ENCODE data around the gene SERGEF. TPM values are rescaled to one million over a fixed set of nuclear protein-coding genes. Genes with fewer than 3 reads are reported as not detected.

The SERGEF gene
- polyA plus RNA-seq, 1 experiment, result 18.1 TPM

DNA sequence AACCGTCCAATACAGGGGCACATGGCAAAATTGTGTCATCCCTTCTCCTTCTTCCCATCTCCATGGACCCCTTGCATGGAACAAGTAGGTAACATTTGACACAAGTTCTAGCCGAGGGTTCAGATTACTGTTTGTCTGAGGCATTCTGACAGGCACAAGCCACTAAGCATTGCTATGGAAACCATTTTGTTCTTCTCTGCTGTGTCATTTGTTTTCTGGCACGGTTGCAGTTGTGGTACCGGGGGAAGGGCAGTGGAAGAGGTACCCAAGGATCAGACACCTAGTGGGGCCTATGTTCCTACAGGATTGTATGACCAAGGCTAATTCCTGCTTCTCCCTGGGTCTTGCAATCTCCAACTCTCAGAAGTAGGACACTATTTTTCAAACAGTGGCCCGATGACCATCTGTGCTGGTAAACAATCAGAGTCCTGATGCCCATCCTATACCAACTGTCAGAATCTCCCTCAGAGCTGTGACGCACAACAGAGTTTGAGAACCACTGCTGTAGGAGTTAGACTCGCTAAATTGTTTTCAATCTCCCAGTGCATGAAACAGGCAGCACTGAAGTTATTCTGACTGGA lies 209.0 kb downstream of the SERGEF start:
- no peak for DNase-seq (ENCODE audit: low read depth, low spot score)
- H3K9me3 ChIP-seq (ENCODE audit: control insufficient read depth, insufficient read depth, low read length), result no peaks in the 10 kb centered on the region; the same call in 1 of the 2 replicates
- POLR2A ChIA-PET, result no interaction called here
- H3K4me3 ChIP-seq (ENCODE audit: low read depth, low read length), result no peak overlapping the region
- CTCF ChIA-PET, result no interaction called here
- TF ChIP-seq, protein P1, sequence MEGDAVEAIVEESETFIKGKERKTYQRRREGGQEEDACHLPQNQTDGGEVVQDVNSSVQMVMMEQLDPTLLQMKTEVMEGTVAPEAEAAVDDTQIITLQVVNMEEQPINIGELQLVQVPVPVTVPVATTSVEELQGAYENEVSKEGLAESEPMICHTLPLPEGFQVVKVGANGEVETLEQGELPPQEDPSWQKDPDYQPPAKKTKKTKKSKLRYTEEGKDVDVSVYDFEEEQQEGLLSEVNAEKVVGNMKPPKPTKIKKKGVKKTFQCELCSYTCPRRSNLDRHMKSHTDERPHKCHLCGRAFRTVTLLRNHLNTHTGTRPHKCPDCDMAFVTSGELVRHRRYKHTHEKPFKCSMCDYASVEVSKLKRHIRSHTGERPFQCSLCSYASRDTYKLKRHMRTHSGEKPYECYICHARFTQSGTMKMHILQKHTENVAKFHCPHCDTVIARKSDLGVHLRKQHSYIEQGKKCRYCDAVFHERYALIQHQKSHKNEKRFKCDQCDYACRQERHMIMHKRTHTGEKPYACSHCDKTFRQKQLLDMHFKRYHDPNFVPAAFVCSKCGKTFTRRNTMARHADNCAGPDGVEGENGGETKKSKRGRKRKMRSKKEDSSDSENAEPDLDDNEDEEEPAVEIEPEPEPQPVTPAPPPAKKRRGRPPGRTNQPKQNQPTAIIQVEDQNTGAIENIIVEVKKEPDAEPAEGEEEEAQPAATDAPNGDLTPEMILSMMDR (IDR thresholded peaks at IDR 0.05; ENCODE audit: low read depth, low read length), result no peak
- H3K27me3 ChIP-seq (ENCODE audit: control insufficient read depth, insufficient read depth, low read length), result no peaks in the 10 kb centered on the region
- H3K27ac ChIP-seq (ENCODE audit: low read depth, low read length), result no peak overlapping the region

DNA sequence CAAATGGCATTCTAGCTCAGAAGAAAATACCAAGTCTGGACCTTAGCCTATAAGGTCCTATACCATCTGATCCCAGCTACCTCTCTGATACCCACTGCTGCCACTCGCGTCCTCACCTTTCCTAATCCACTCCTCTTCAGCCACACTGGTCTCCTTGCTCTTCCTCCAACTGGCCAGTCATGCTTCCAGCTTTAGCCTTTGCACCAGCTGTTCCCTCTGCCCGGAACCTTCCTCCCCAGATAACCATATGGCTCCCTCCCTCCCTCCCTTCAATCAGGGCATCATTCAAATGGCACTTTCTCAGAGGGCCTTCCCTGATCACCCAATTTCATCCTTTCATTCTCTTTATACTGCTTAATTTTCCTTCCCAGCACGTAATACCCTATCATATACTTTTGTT lies 210.4 kb downstream of the SERGEF start:
- no peak overlapping the region for H3K27ac ChIP-seq (ENCODE audit: low read depth, low read length)
- no peaks in the 10 kb centered on the region; the same call in 1 of the 2 replicates for H3K9me3 ChIP-seq (ENCODE audit: control insufficient read depth, insufficient read depth, low read length)
- TF ChIP-seq, protein P1 (IDR thresholded peaks at IDR 0.05; ENCODE audit: low read depth, low read length), result no peak
- ChIA-PET CTCF (interaction anchor here (0.5 kb wide), 1 partner anchor 35 kb away, joined by 3 read pairs; no protein-coding TSS in a partner anchor), POLR2A (no interaction called here)
- H3K27me3 ChIP-seq (ENCODE audit: control insufficient read depth, insufficient read depth, low read length), result no peaks in the 10 kb centered on the region
- no peak overlapping the region for H3K4me3 ChIP-seq (ENCODE audit: low read depth, low read length)
- DNase-seq (ENCODE audit: low read depth, low spot score), result no peak

DNA sequence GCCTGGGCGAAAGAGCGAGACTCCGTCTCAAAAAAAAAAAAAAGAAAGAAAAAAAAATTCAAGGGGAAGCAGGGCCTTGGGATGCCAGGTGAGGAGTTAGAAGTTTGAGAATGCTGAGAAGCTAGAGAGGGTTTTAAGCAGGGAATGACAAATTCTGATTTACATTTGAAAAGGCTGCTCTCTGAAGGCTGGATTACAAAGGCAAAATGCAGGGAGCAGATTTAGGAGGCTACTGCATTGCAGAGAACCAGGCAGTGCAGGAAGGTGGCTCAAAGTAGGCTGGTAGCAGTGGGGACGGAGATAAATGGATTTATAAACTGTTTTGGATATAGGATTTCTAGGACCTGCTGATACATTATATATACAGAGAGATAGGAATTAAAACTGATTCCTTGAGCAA lies 211.7 kb downstream of the SERGEF start:
- Histone ChIP-seq H3K27ac (ENCODE audit: low read depth, low read length) (no peak overlapping the region), H3K4me3 (ENCODE audit: low read depth, low read length) (no peak overlapping the region), H3K9me3 (ENCODE audit: control insufficient read depth, insufficient read depth, low read length) (no peaks in the 10 kb centered on the region), H3K27me3 (ENCODE audit: control insufficient read depth, insufficient read depth, low read length) (no peaks in the 10 kb centered on the region)
- TF ChIP-seq, protein P1 (IDR thresholded peaks at IDR 0.05; ENCODE audit: low read depth, low read length), result no peak
- POLR2A ChIA-PET, result no interaction called here
- no peak for DNase-seq (ENCODE audit: low read depth, low spot score)
- CTCF ChIA-PET, result no interaction called here

DNA sequence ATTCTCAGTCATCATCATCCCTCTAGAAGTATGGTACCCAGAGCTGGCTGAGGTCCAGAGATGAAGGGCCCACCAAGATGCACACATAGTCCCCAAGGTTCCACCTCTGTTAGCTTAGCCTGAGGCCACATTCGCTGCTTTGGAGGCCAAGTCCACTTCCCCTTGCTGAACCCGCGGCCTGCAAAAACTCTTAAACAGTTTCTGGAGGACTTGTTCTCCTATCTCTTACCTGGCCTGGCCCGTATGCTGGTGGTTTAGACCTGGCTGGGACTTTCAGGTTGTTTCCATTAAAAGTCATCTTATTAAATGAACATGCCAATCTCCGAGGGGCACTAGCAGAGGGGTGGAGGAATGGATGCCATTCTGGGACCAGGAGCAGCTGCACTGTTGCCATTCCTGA lies 213.7 kb downstream of the SERGEF start:
- Histone ChIP-seq H3K9me3 (ENCODE audit: control insufficient read depth, insufficient read depth, low read length) (no peaks in the 10 kb centered on the region), H3K27ac (ENCODE audit: low read depth, low read length) (no peak overlapping the region), H3K27me3 (ENCODE audit: control insufficient read depth, insufficient read depth, low read length) (no peaks in the 10 kb centered on the region), H3K4me3 (ENCODE audit: low read depth, low read length) (no peak overlapping the region)
- DNase-seq (ENCODE audit: low read depth, low spot score), result no peak
- ChIA-PET CTCF (no interaction called here), POLR2A (no interaction called here)
- TF ChIP-seq, protein P1 (IDR thresholded peaks at IDR 0.05; ENCODE audit: low read depth, low read length), result no peak

DNA sequence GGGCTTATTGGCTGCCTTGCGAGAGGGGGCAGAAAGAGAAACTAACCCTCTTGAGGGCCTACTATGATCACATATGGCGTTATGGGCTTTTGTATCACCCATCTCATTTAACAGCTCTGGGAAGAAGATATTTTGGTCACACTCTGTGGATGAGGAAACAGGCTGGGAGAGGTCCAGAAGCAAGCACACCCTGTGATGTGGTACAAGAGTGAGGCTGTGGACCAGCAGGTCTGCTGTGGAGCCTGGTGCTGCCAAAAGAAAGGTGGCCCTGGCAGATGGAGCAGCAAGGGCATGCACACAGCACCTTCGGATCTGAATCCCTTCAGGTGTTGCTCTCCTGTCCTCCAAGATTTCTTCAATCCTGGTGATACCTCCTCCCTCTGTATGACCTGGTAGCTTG lies 214.1 kb downstream of the SERGEF start:
- no peaks in the 10 kb centered on the region for H3K9me3 ChIP-seq (ENCODE audit: control insufficient read depth, insufficient read depth, low read length)
- no peak overlapping the region for H3K4me3 ChIP-seq (ENCODE audit: low read depth, low read length)
- ChIA-PET CTCF (no interaction called here), POLR2A (no interaction called here)
- no peak overlapping the region for H3K27ac ChIP-seq (ENCODE audit: low read depth, low read length)
- DNase-seq (ENCODE audit: low read depth, low spot score), result no peak
- TF ChIP-seq, protein P1 (IDR thresholded peaks at IDR 0.05; ENCODE audit: low read depth, low read length), result no peak
- H3K27me3 ChIP-seq (ENCODE audit: control insufficient read depth, insufficient read depth, low read length), result no peaks in the 10 kb centered on the region

Data from AG04450 (cell line).